ENCODE data around the gene C10orf95. TPM values are rescaled to one million over a fixed set of nuclear protein-coding genes. Genes with fewer than 3 reads are reported as not detected.

C10orf95 gene
- total RNA-seq, 1 donor from 2014 or later = 10.3 TPM

DNA sequence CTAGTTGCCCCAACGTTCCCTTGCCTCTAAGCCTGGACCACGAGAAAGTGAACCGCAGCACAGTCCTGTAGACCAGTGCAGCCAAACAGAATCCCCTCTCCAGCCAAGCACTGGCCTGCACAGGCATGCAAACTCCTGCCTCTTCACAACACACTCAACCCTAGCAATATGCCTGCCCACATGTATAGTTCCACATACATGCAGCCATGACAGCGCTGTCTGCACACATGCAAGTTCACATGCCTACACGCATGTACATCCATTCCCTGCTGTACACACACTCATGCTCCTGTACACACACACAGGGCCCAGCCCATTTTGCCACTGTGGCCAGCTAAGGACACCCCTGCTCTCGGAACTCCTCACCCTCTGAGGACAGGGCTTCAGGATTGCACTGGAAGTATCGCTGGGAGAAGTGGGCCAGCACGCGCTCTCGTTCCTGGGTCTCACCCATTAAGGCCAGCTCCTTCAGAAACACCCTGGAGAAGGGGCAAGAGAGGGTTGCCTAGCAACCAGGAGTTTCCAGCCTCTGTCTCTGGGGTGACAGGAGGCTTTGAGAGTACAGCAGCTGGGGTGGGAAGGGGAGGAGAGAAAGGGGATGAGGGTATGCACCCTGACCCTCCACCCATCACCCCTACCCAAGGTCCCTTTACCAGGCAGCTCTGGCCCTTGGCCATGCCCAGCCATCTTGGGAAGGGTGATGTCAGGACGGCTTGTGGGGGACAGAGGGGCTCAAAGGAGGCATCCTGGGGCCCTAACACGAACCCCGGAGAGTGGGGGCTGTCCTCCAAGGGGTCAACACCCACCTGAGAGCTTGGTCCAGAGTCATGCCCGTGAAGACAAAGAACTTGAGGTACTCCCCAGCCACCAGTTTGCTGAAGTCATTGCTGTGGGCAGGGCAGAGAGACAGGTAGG lies 39.7 kb downstream of the C10orf95 start:
- no peak for TF ChIP-seq CTCF (conservative IDR thresholded peaks at IDR 0.05; ENCODE audit: low read depth, low read length)
- no peak for DNase-seq (ENCODE audit: low read depth)
- no peak overlapping the region for H3K4me3 ChIP-seq (ENCODE audit: low read depth, low read length)

- TF ChIP-seq CTCF (conservative IDR thresholded peaks at IDR 0.05; ENCODE audit: low read depth, low read length) = no peak
- H3K4me3 ChIP-seq (ENCODE audit: low read depth, low read length) = peak overlapping the region; percentile 41
Measured at GRCh38 chr10:102410429-102411073, 40.8 kb downstream of the C10orf95 start.

GRCh38 chr10:102409604-102410428 lies 41.5 kb downstream of the C10orf95 start:
- peak overlapping the region; percentile 41 for H3K4me3 ChIP-seq (ENCODE audit: low read depth, low read length)
- TF ChIP-seq CTCF (conservative IDR thresholded peaks at IDR 0.05; ENCODE audit: low read depth, low read length) = no peak
- DNase-seq (ENCODE audit: low read depth) = no peak

More at GRCh38 chr10:102410429-102411073, 40.8 kb downstream of the C10orf95 start:
- no peak for DNase-seq (ENCODE audit: low read depth)

DNA sequence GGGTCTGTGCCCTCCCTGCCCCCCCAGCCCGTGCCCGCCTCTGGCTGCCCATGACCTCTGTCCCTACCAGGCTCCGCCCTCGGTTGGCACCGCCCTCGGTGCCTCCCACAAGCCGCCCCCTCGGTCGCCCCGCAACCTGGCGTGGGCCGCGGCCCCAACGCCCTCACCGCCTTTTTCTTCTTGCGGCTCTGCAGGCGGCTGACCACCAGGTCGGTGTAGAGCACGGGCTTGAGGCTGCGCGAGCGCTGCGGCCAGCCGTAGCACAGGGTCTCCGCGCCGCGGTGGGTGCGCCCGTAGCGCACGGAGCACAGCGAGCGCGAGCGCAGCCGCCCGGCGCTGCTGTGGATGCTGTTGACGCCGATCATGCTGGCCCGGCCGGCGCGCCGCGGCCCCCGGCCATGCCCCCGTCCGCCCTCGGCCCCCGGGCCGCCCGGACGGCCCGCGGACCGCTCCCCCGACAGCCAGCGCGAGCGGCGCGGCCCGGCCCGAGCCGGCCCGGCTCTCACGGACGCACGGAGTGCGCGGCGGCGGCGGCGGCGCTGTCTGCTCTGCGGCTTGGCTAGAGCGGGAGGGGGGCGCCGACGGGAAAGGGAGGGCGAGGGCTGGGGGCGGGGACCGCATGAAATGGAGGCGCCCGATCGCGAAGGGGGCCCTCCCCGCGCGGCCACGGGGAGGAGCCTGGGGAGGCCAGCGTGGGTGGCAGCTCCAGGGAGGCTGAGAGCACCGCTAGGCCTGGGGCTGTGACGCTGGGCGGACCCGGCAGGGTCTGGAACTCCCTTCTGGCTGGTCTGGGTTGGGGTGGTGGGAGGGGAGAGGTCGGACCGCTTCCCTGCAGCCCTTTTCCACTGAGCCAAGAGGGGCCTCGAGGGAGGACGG lies 42.4 kb downstream of the C10orf95 start:
- no peak for TF ChIP-seq CTCF (conservative IDR thresholded peaks at IDR 0.05; ENCODE audit: low read depth, low read length)
- peak overlapping the region; percentile 42 for H3K4me3 ChIP-seq (ENCODE audit: low read depth, low read length)
- no peak for DNase-seq (ENCODE audit: low read depth)

DNA sequence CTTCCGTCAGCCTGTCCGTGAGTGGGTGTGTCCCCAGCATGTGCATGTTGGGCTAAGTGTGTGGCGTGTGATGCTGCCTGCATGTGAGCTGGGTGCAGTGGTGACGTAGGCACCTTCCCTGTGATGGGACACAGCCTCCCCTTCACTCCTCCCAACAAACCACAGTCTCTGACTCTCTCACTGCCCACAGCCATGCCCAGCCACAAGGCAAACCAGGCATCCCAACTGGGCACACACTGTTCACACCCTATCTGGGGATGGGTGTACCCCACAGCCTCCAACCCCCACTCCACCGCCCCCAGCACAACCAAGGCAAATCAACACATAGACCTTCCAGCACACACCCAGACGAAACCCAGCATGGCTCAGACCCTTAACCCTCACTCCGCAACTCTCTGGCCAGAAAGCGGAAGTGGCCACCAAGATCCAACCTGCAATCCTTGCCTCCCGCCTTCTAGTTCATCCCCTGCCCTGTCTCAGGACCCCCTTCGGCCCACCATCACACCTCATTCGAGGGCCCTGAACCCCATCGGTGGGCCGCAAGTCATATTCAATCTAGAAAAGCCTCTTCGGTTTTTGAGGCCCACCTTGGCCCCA lies 43.1 kb downstream of the C10orf95 start:
- no peak for TF ChIP-seq CTCF (conservative IDR thresholded peaks at IDR 0.05; ENCODE audit: low read depth, low read length)
- DNase-seq (ENCODE audit: low read depth) = no peak
- no peak overlapping the region for H3K4me3 ChIP-seq (ENCODE audit: low read depth, low read length)
